Endothelial cell (in vitro differentiated cells): ENCODE measurements around the gene RAMP2. TPM values are rescaled to one million over a fixed set of nuclear protein-coding genes. Genes with fewer than 3 reads are reported as not detected.

Experiments
- DNase-seq: peaks from one replicate; pipeline ENCODE4 v3.0.0; 2021; ENCODE audit warnings: low spot score
- H3K27ac Mint-ChIP-seq: one replicate; pipeline ENCODE4 v1.8.0; 2021; ENCODE audit warnings: mixed read lengths, inconsistent platforms; ENCODE audit not compliant: unreplicated experiment
- H3K27me3 Mint-ChIP-seq: one replicate; pipeline ENCODE4 v1.8.0; 2021; ENCODE audit warnings: mild to moderate bottlenecking, moderate library complexity, mixed read lengths, inconsistent platforms; ENCODE audit not compliant: unreplicated experiment
- H3K36me3 Mint-ChIP-seq: one replicate; pipeline ENCODE4 v1.8.0; 2021; ENCODE audit warnings: mild to moderate bottlenecking, low read depth, mixed read lengths, inconsistent platforms; ENCODE audit not compliant: unreplicated experiment
- H3K4me1 Mint-ChIP-seq: one replicate; pipeline ENCODE4 v1.8.0; 2021; ENCODE audit warnings: mild to moderate bottlenecking, mixed read lengths, inconsistent platforms; ENCODE audit not compliant: unreplicated experiment
- H3K4me3 Mint-ChIP-seq: one replicate; pipeline ENCODE4 v1.8.0; 2021; ENCODE audit warnings: mild to moderate bottlenecking, mixed read lengths, inconsistent platforms; ENCODE audit not compliant: unreplicated experiment
- H3K9me3 Mint-ChIP-seq: one replicate; pipeline ENCODE4 v1.8.0; 2021; ENCODE audit warnings: mixed read lengths, inconsistent platforms; ENCODE audit not compliant: unreplicated experiment
- CTCF ChIP-seq: fragments of 200-600 bp; sonication (generic); IDR thresholded peaks from one replicate; pipeline ENCODE4 v1.5.0; 2021; ENCODE audit warnings: antibody characterized with exemption; ENCODE audit not compliant: unreplicated experiment
- total RNA-seq: library from RNA; stranded (reverse); fragmentation: NEBNext Ultra II Directional; extraction: Animal tissue kit (Norgen Biotek cat#: 25700); gene quantifications from one replicate; pipeline ENCODE4 v1.2.1, GENCODE V29; 2021; ENCODE audit not compliant: unreplicated experiment

RAMP2 gene
- total RNA-seq, 1 donor from 2014 or later = 630 TPM

DNA sequence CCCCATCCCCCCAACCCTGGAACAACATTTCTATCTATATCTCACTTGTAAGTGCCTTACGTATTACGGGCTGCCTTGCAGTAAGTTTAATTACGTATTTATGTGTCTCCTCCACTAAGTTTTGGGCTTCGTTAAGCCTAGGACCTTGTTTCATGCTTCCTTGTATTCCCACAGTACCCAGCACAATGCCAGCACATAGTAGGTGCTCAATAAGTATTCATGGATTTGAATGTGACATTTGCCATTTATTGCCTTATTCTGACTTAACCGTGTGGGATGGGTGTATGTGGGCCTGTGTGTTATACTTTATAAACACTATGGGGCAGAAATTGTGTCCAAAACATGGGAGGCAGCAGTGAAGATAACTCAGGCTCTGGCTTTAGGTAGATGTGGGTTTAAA, 31.5 kb downstream of the RAMP2 start:
- Mint-ChIP-seq H3K4me3 (no peak overlapping the region), H3K27me3 (peaks cover 4% of the 10 kb centered on the region), H3K9me3 (no peaks in the 10 kb centered on the region), H3K4me1 (peaks cover 21% of the 10 kb centered on the region), H3K27ac (no peak overlapping the region), H3K36me3 (peaks cover 26% of the 10 kb centered on the region)
- TF ChIP-seq CTCF = no peak
- DNase-seq = no peak

DNA sequence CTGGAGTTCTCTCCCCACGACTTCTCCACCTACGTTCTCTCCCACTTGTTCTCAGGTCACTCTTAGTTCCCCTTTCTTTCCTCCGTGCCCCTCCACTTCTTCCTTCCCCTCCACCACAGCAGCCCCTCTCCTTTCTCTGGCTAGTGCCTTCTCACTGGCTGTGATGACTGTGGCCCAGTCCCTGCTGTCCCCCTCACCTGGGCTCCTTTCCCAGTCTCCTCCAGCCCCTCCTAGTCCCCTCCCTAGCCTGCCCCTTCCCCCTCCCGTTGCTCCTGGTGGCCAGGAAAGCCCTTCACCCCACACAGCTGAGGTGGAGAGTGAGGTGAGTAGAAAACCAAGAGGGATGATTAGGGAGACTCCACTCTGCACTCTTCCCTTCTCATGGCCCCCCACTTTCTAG, 34.0 kb downstream of the RAMP2 start:
- Mint-ChIP-seq H3K4me1 (peaks cover 28% of the 10 kb centered on the region), H3K27me3 (peaks cover 7% of the 10 kb centered on the region), H3K9me3 (no peaks in the 10 kb centered on the region), H3K36me3 (peaks cover 10% of the 10 kb centered on the region), H3K27ac (no peak overlapping the region), H3K4me3 (no peak overlapping the region)
- no peak for DNase-seq
- no peak for TF ChIP-seq CTCF

GRCh38 chr17:42795465-42795864, 34.4 kb downstream of the RAMP2 start:
- H3K27me3 Mint-ChIP-seq = peaks cover 10% of the 10 kb centered on the region
- H3K27ac Mint-ChIP-seq = no peak overlapping the region
- DNase-seq = no peak
- peaks cover 6% of the 10 kb centered on the region for H3K36me3 Mint-ChIP-seq
- peaks cover 28% of the 10 kb centered on the region for H3K4me1 Mint-ChIP-seq
- H3K4me3 Mint-ChIP-seq = peak overlapping the region; percentile 74
- H3K9me3 Mint-ChIP-seq = no peaks in the 10 kb centered on the region
- TF ChIP-seq CTCF = no peak

- Mint-ChIP-seq H3K36me3 (peaks cover 6% of the 10 kb centered on the region), H3K4me1 (peaks cover 26% of the 10 kb centered on the region), H3K9me3 (no peaks in the 10 kb centered on the region), H3K27me3 (peaks cover 11% of the 10 kb centered on the region), H3K4me3 (peak overlapping the region; percentile 42), H3K27ac (no peak overlapping the region)
- DNase-seq = no peak
- TF ChIP-seq CTCF = no peak
Measured at GRCh38 chr17:42796066-42796758, 35.2 kb downstream of the RAMP2 start.
